Panc1 (cell line): Measurements from ENCODE around the gene EPHA10. TPM values are rescaled to one million over a fixed set of nuclear protein-coding genes. Genes with fewer than 3 reads are reported as not detected.

ENCODE experiments used
- ATAC-seq: fragments of 200-7000 bp; cut with Tn5 transposase; 2 replicates; pipeline ENCODE4 v1.9.1; 2020; ENCODE audit warnings: mild to moderate bottlenecking, moderate library complexity
- BruUV-seq: library from RNA; stranded (reverse); fragments of 400-500 nt; replicated peaks from 2 replicates; lab custom pipeline; 2021; lab: Mats Ljungman, UMichigan
- CTCF ChIA-PET: fragments of 300-600 bp; sonication (Branson Sonifier 250); formaldehyde crosslinking; loops from one replicate; lab custom pipeline; 2022; ENCODE audit warnings: antibody characterized with exemption; lab: Charles Lee
- POLR2A ChIA-PET: fragments of 300-600 bp; sonication (Branson Sonifier 250); formaldehyde crosslinking; loops from one replicate; lab custom pipeline; 2022; ENCODE audit warnings: antibody characterized with exemption; lab: Charles Lee
- DNase-seq: peaks from one replicate; pipeline ENCODE4 v3.0.0-alpha.2; 2010; ENCODE audit warnings: low read depth, low spot score
- H3K27ac ChIP-seq: 2 replicates; pipeline ENCODE4 v1.5.1; 2011; ENCODE audit warnings: mild to moderate bottlenecking, low read length, inconsistent platforms
- H3K27me3 ChIP-seq: fragments of 200-500 bp; sonication (Bioruptor generic); 2 replicates; pipeline ENCODE4 v1.6.0; 2014; ENCODE audit warnings: low read length, inconsistent platforms; ENCODE audit not compliant: control insufficient read depth, insufficient read depth
- H3K36me3 ChIP-seq: fragments of 200-500 bp; sonication (Bioruptor generic); 2 replicates; pipeline ENCODE4 v1.5.1; 2014; ENCODE audit warnings: inconsistent platforms, mild to moderate bottlenecking, low read length, moderate library complexity; ENCODE audit not compliant: control insufficient read depth, insufficient read depth
- H3K4me1 ChIP-seq: 2 replicates; pipeline ENCODE4 v1.5.1; 2011; ENCODE audit warnings: inconsistent platforms, mild to moderate bottlenecking, low read length, moderate library complexity; ENCODE audit not compliant: control insufficient read depth, insufficient read depth
- H3K4me3 ChIP-seq, 2 experiments: 2 replicates each; pipeline ENCODE4 v1.5.1; 2011 to 2012; ENCODE audit warnings: low read depth in 2 of 2, low read length in 2 of 2, mild to moderate bottlenecking in 2 of 2, inconsistent platforms in 1 of 2, moderate library complexity in 1 of 2
- H3K9me3 ChIP-seq: fragments of 200-500 bp; sonication (Bioruptor generic); 2 replicates; pipeline ENCODE4 v1.5.1; 2014; ENCODE audit warnings: low read depth, mild to moderate bottlenecking, inconsistent platforms, low read length, moderate library complexity; ENCODE audit not compliant: control insufficient read depth, insufficient read depth
- POLR2AphosphoS5 ChIP-seq: IDR thresholded peaks from 2 replicates; pipeline ENCODE4 v1.6.1; 2012; ENCODE audit warnings: mild to moderate bottlenecking, low read depth, low read length, moderate library complexity
- SIN3A ChIP-seq: IDR thresholded peaks from 2 replicates; pipeline ENCODE4 v1.6.1; 2012; ENCODE audit warnings: low read depth, mild to moderate bottlenecking, low read length, moderate library complexity, borderline replicate concordance; ENCODE audit not compliant: insufficient read depth
- TCF7L2 ChIP-seq: IDR thresholded peaks from 2 replicates; pipeline ENCODE4 v1.6.1; 2011; ENCODE audit warnings: mild to moderate bottlenecking, low read depth, low read length, inconsistent platforms
- in situ Hi-C: cut with HindIII; loops from 2 replicates; pipeline ENCODE4 v1.10.0; 2016; ENCODE audit warnings: low sequenced_read_pairs, low pct_unique_long_range_greater_than_20kb
- intact Hi-C: fragments of 100-400 bp; cut with micrococcal nuclease; formaldehyde crosslinking; loops from one replicate; pipeline ENCODE4 v1.10.0; 2022; ENCODE audit not compliant: unreplicated experiment
- total RNA-seq: library from RNA; stranded (reverse); gene quantifications from one replicate; pipeline ENCODE4 v1.2.1, GENCODE V29; 2021; ENCODE audit not compliant: unreplicated experiment
- TF ChIP-seq, protein P1 (sequence below): fragments of 450-650 bp; IDR thresholded peaks from 2 replicates; pipeline ENCODE4 v1.5.1; 2017; ENCODE audit warnings: mild to moderate bottlenecking
- TF ChIP-seq, protein P2 (sequence below), 2 experiments: IDR thresholded peaks; 2 replicates each; pipeline ENCODE4 v1.6.1; 2011 to 2012; ENCODE audit warnings: low read depth in 2 of 2, control low read depth in 1 of 2, low read length in 1 of 2, mild to moderate bottlenecking in 1 of 2, moderate library complexity in 1 of 2; ENCODE audit not compliant: insufficient read depth in 1 of 2

Gene EPHA10
- total RNA-seq, 1 experiment from 2014 or later: 2.8 TPM

DNA sequence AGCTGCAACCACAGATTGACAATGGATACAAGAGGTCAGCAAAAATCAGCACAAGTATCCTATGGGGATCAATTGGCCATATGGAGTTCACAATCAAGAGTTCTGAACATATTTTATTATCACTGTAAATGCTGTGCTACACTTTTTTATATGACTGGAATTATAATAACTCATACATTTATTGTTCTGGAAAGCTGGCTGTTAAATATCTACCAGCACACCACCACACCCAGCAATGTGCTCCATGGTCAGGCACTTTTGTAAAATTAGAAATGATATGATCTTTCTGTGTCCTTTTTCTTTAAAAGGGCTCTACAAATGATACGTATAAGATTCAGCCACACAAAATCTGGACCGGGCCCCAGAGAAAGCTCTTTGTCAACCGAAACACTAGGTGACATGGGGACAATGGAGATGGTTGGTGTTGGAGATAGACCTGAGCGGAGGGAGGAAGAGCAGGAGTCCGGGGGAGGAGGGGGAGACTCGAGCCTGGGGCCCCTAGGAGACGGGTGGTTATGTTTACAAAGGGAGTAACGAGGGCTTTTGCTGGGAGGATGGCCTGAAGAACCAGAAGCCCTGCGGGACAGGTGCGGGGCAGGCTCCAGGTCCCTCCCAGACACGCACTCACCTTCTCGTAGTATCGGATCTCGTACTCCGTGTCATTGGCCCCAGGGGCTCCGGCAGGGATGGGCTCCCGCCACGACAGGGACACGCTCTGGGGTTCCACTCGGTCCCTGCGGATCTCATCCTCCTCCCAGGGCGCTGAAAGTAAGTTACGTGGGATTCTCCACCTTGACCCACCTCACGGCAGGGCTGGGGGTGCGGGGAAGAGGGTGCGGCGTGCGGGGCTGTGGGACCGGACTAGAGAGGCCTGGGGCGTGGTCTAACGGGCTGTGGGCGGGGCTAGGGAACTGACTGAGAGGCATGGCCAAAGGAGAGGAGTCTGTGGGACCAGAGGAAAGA, 30.0 kb downstream of the EPHA10 start:
- ATAC-seq: peak; percentile 74
- H3K4me3 ChIP-seq: peak overlapping the region; percentile 30 to 40; a peak in 3 of 4 replicates
- CTCF ChIA-PET: interaction anchor here (0.5 kb wide), 1 partner anchor 141 kb away, joined by 5 read pairs; no protein-coding TSS in a partner anchor

DNA sequence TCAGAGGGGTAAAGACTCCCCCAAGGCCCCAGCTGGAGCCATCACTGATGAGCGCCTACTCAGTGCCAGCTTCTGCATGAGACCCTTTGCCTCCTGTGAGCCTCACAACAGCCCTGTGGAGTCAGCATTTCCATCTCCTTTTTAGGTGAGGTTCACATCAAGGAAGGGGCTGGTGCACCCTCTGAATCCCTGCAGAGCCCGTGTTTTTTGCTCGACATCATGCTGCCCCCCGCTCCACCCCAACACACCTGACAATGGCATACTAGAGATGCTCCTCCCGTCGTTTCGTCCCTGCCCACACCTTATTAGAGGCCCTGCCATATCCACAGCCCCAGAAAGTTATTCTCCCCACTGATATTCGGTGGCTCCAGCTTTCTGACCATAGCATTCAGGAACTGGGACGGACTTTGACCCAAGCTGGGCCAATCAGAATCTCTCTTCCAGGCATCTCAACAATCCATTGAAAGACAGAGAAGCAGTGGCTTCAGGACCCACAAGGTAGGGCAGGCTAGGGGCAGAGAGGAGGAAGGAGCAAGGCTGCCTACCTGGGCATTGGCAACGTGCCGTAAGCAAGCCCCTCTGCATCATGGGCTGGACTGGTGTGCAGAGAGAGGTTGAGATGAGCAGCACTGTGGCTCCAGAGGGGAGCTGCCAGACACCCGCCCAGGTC, 32.7 kb downstream of the EPHA10 start:
- H3K36me3 ChIP-seq: no peaks in the 10 kb centered on the region
- H3K4me3 ChIP-seq: no peak overlapping the region
- no peak overlapping the region for H3K27ac ChIP-seq
- CTCF ChIA-PET: no interaction called here
- no peaks in the 10 kb centered on the region for H3K27me3 ChIP-seq
- TF ChIP-seq SIN3A (no peak), POLR2AphosphoS5 (no peak), TCF7L2 (no peak)
- TF ChIP-seq, protein P1, sequence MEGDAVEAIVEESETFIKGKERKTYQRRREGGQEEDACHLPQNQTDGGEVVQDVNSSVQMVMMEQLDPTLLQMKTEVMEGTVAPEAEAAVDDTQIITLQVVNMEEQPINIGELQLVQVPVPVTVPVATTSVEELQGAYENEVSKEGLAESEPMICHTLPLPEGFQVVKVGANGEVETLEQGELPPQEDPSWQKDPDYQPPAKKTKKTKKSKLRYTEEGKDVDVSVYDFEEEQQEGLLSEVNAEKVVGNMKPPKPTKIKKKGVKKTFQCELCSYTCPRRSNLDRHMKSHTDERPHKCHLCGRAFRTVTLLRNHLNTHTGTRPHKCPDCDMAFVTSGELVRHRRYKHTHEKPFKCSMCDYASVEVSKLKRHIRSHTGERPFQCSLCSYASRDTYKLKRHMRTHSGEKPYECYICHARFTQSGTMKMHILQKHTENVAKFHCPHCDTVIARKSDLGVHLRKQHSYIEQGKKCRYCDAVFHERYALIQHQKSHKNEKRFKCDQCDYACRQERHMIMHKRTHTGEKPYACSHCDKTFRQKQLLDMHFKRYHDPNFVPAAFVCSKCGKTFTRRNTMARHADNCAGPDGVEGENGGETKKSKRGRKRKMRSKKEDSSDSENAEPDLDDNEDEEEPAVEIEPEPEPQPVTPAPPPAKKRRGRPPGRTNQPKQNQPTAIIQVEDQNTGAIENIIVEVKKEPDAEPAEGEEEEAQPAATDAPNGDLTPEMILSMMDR: no peak
- TF ChIP-seq, protein P2, sequence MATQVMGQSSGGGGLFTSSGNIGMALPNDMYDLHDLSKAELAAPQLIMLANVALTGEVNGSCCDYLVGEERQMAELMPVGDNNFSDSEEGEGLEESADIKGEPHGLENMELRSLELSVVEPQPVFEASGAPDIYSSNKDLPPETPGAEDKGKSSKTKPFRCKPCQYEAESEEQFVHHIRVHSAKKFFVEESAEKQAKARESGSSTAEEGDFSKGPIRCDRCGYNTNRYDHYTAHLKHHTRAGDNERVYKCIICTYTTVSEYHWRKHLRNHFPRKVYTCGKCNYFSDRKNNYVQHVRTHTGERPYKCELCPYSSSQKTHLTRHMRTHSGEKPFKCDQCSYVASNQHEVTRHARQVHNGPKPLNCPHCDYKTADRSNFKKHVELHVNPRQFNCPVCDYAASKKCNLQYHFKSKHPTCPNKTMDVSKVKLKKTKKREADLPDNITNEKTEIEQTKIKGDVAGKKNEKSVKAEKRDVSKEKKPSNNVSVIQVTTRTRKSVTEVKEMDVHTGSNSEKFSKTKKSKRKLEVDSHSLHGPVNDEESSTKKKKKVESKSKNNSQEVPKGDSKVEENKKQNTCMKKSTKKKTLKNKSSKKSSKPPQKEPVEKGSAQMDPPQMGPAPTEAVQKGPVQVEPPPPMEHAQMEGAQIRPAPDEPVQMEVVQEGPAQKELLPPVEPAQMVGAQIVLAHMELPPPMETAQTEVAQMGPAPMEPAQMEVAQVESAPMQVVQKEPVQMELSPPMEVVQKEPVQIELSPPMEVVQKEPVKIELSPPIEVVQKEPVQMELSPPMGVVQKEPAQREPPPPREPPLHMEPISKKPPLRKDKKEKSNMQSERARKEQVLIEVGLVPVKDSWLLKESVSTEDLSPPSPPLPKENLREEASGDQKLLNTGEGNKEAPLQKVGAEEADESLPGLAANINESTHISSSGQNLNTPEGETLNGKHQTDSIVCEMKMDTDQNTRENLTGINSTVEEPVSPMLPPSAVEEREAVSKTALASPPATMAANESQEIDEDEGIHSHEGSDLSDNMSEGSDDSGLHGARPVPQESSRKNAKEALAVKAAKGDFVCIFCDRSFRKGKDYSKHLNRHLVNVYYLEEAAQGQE (IDR thresholded peaks at IDR 0.05; ENCODE audit: insufficient read depth in 1 of 2, low read depth in 2 of 2, low read length in 1 of 2): no peak
- in situ Hi-C loops: no loop called here
- BruUV-seq: no TSS peak
- POLR2A ChIA-PET: no interaction called here
- H3K4me1 ChIP-seq: no peaks in the 10 kb centered on the region
- H3K9me3 ChIP-seq: no peaks in the 10 kb centered on the region
- intact Hi-C loops: no loop called here
- DNase-seq: no peak
- no peak for ATAC-seq

More for the DNA sequence above, 30.0 kb downstream of the EPHA10 start:
- Histone ChIP-seq H3K4me1 (no peaks in the 10 kb centered on the region), H3K36me3 (no peaks in the 10 kb centered on the region), H3K27me3 (no peaks in the 10 kb centered on the region), H3K27ac (no peak overlapping the region), H3K9me3 (no peaks in the 10 kb centered on the region)
- BruUV-seq: no TSS peak
- in situ Hi-C loops: no loop called here
- POLR2A ChIA-PET: no interaction called here
- TF ChIP-seq SIN3A (no peak), POLR2AphosphoS5 (no peak), TCF7L2 (no peak)
- TF ChIP-seq, protein P1: no peak
- TF ChIP-seq, protein P2 (IDR thresholded peaks at IDR 0.05; ENCODE audit: insufficient read depth in 1 of 2, low read depth in 2 of 2, low read length in 1 of 2): no peak
- intact Hi-C loops: no loop called here
- DNase-seq: no peak
